ENCODE measurements around the gene TMIE.

The TMIE gene

DNA sequence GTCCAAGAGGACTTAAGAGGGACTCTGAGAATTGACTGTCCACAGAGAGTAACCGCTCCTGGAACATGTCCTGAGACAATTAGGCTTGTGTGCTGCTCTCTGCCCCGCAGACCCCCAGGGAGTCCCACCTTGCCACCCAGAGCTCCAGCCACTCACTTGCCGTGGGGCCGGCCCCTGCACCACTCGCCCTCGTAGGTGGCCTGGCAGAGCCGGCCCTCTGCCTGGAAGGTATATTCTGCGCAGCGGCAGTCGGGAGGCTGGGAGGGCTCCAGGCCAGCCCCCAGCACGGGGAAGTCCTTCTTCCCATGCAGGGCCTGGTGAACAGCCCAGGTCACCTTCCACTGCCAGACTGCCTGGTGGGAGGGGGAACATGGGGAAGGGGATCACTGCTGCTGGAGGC lies 18.2 kb upstream of the TMIE start:
- H3K4me1 ChIP-seq (ENCODE audit: control insufficient read depth, low read length) = no peaks in the 10 kb centered on the region
- H3K9me3 ChIP-seq (ENCODE audit: control insufficient read depth, insufficient read depth, low read length) = no peaks in the 10 kb centered on the region
- no peaks in the 10 kb centered on the region for H4K20me1 ChIP-seq (ENCODE audit: control insufficient read depth, insufficient read depth, low read depth, low read length)
- H3K36me3 ChIP-seq (ENCODE audit: control insufficient read depth, low read length) = no peaks in the 10 kb centered on the region
- peaks cover 6% of the 10 kb centered on the region; the same call in 1 of the 2 replicates for H3K27me3 ChIP-seq (ENCODE audit: control insufficient read depth, low read length)
- H3K27ac ChIP-seq (ENCODE audit: low read depth, low read length) = no peak overlapping the region
- no peak for TF ChIP-seq EZH2phosphoT487 (IDR thresholded peaks at IDR 0.05; ENCODE audit: borderline replicate concordance, low read length)
- TF ChIP-seq, protein P1, sequence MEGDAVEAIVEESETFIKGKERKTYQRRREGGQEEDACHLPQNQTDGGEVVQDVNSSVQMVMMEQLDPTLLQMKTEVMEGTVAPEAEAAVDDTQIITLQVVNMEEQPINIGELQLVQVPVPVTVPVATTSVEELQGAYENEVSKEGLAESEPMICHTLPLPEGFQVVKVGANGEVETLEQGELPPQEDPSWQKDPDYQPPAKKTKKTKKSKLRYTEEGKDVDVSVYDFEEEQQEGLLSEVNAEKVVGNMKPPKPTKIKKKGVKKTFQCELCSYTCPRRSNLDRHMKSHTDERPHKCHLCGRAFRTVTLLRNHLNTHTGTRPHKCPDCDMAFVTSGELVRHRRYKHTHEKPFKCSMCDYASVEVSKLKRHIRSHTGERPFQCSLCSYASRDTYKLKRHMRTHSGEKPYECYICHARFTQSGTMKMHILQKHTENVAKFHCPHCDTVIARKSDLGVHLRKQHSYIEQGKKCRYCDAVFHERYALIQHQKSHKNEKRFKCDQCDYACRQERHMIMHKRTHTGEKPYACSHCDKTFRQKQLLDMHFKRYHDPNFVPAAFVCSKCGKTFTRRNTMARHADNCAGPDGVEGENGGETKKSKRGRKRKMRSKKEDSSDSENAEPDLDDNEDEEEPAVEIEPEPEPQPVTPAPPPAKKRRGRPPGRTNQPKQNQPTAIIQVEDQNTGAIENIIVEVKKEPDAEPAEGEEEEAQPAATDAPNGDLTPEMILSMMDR (IDR thresholded peaks at IDR 0.05; ENCODE audit: low read depth, low read length, poor library complexity, severe bottlenecking) = no peak
- no peak overlapping the region for H3K4me2 ChIP-seq (ENCODE audit: low read length)
- H3K9me2 ChIP-seq (replicated peaks; ENCODE audit: control insufficient read depth, low read length) = no peaks in the 10 kb centered on the region
- H3F3A ChIP-seq (ENCODE audit: control insufficient read depth, insufficient read depth) = no peaks in the 10 kb centered on the region
- no peak overlapping the region for H3K4me3 ChIP-seq (ENCODE audit: low read length)
- no peaks in the 10 kb centered on the region for H3K79me2 ChIP-seq (ENCODE audit: control insufficient read depth, low read length)

DNA sequence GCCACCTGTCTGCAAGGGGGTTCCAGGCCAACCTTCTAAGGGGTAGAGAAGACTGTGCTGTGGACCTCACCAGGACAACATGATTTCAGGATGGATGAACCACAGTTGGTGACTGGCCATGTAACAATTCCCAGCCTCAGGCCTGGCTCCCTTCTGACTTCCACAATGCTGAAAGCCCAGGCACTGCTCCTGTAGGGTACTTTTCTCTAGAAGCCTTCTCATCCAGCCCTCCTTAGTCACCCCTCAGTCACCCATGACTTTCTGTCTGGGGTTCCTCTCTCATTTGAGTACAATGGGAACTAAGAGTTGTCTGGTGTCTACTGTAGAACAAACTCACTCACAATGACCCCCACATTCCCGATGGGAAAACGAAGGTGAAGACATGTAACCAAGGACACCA lies 16.3 kb upstream of the TMIE start:
- Histone ChIP-seq H3K4me2 (ENCODE audit: low read length) (no peak overlapping the region), H3K9me3 (ENCODE audit: control insufficient read depth, insufficient read depth, low read length) (no peaks in the 10 kb centered on the region), H3K27ac (ENCODE audit: low read depth, low read length) (no peak overlapping the region)

GRCh38 chr3:46685446-46685845 lies 15.7 kb upstream of the TMIE start:
- Histone ChIP-seq H3F3A (ENCODE audit: control insufficient read depth, insufficient read depth) (no peaks in the 10 kb centered on the region), H3K27ac (ENCODE audit: low read depth, low read length) (no peak overlapping the region), H3K4me3 (ENCODE audit: low read length) (no peak overlapping the region), H4K20me1 (ENCODE audit: control insufficient read depth, insufficient read depth, low read depth, low read length) (no peaks in the 10 kb centered on the region), H3K4me2 (ENCODE audit: low read length) (no peak overlapping the region), H3K79me2 (ENCODE audit: control insufficient read depth, low read length) (no peaks in the 10 kb centered on the region), H3K4me1 (ENCODE audit: control insufficient read depth, low read length) (no peaks in the 10 kb centered on the region), H3K27me3 (ENCODE audit: control insufficient read depth, low read length) (no peaks in the 10 kb centered on the region), H3K36me3 (ENCODE audit: control insufficient read depth, low read length) (no peaks in the 10 kb centered on the region), H3K9me2 (replicated peaks; ENCODE audit: control insufficient read depth, low read length) (no peaks in the 10 kb centered on the region), H3K9me3 (ENCODE audit: control insufficient read depth, insufficient read depth, low read length) (no peaks in the 10 kb centered on the region)
- TF ChIP-seq, protein P1 (IDR thresholded peaks at IDR 0.05; ENCODE audit: low read depth, low read length, poor library complexity, severe bottlenecking) = no peak
- no peak for TF ChIP-seq EZH2phosphoT487 (IDR thresholded peaks at IDR 0.05; ENCODE audit: borderline replicate concordance, low read length)

More for the DNA sequence above, 16.3 kb upstream of the TMIE start:
- H3K27me3 ChIP-seq (ENCODE audit: control insufficient read depth, low read length) = no peaks in the 10 kb centered on the region
- no peaks in the 10 kb centered on the region for H4K20me1 ChIP-seq (ENCODE audit: control insufficient read depth, insufficient read depth, low read depth, low read length)
- H3K9me2 ChIP-seq (replicated peaks; ENCODE audit: control insufficient read depth, low read length) = no peaks in the 10 kb centered on the region
- no peaks in the 10 kb centered on the region for H3K79me2 ChIP-seq (ENCODE audit: control insufficient read depth, low read length)
- H3K4me1 ChIP-seq (ENCODE audit: control insufficient read depth, low read length) = no peaks in the 10 kb centered on the region
- H3K4me3 ChIP-seq (ENCODE audit: low read length) = no peak overlapping the region
- H3F3A ChIP-seq (ENCODE audit: control insufficient read depth, insufficient read depth) = no peaks in the 10 kb centered on the region
- TF ChIP-seq EZH2phosphoT487 (IDR thresholded peaks at IDR 0.05; ENCODE audit: borderline replicate concordance, low read length) = no peak
- TF ChIP-seq, protein P1 (IDR thresholded peaks at IDR 0.05; ENCODE audit: low read depth, low read length, poor library complexity, severe bottlenecking) = no peak
- no peaks in the 10 kb centered on the region for H3K36me3 ChIP-seq (ENCODE audit: control insufficient read depth, low read length)
